Adipocyte (in vitro differentiated cells): ENCODE data around the gene MMP17.

Source experiments
- DNase-seq: peaks from one replicate; pipeline ENCODE4 v3.0.0-alpha.2; 2015; ENCODE audit warnings: low read depth
- H3K27me3 ChIP-seq: replicated peaks from 2 replicates; pipeline ENCODE4 v1.7.0; 2013; ENCODE audit warnings: mild to moderate bottlenecking, low read length, moderate library complexity; ENCODE audit not compliant: control insufficient read depth, insufficient read depth
- H3K36me3 ChIP-seq: 2 replicates; pipeline ENCODE4 v1.7.0; 2013; ENCODE audit warnings: low read length, mild to moderate bottlenecking, moderate library complexity; ENCODE audit not compliant: control insufficient read depth, insufficient read depth, severe bottlenecking
- H3K4me1 ChIP-seq: 2 replicates; pipeline ENCODE4 v1.7.0; 2013; ENCODE audit warnings: mild to moderate bottlenecking, low read length, moderate library complexity; ENCODE audit not compliant: control insufficient read depth, insufficient read depth
- H3K4me3 ChIP-seq: 2 replicates; pipeline ENCODE4 v1.7.0; 2013; ENCODE audit warnings: mild to moderate bottlenecking, low read length, moderate library complexity
- H3K9ac ChIP-seq: 2 replicates; pipeline ENCODE4 v1.7.0; 2013; ENCODE audit warnings: mild to moderate bottlenecking, low read length, moderate library complexity
- H3K9me3 ChIP-seq: 2 replicates; pipeline ENCODE4 v1.7.0; 2013; ENCODE audit warnings: mild to moderate bottlenecking, low read length, moderate library complexity; ENCODE audit not compliant: control insufficient read depth

The MMP17 gene

GRCh38 chr12:131818821-131819585 lies 9.2 kb upstream of the MMP17 start:
- peaks cover 22% of the 10 kb centered on the region for H3K4me1 ChIP-seq
- no peak overlapping the region for H3K4me3 ChIP-seq
- no peaks in the 10 kb centered on the region for H3K9me3 ChIP-seq
- H3K27me3 ChIP-seq: peaks cover 3% of the 10 kb centered on the region
- no peak for DNase-seq
- no peaks in the 10 kb centered on the region for H3K36me3 ChIP-seq
- no peak overlapping the region for H3K9ac ChIP-seq

- Histone ChIP-seq H3K9me3 (no peaks in the 10 kb centered on the region), H3K9ac (no peak overlapping the region), H3K4me3 (no peak overlapping the region), H3K27me3 (peaks cover 3% of the 10 kb centered on the region), H3K4me1 (peaks cover 19% of the 10 kb centered on the region), H3K36me3 (no peaks in the 10 kb centered on the region)
- DNase-seq: no peak
These were observed 3.7 kb upstream of the MMP17 start for GRCh38 chr12:131824450-131824849.

- Histone ChIP-seq H3K4me3 (peak overlapping the region; percentile 66), H3K36me3 (no peaks in the 10 kb centered on the region), H3K4me1 (peaks cover 25% of the 10 kb centered on the region), H3K9ac (peak overlapping the region; percentile 24), H3K9me3 (no peaks in the 10 kb centered on the region), H3K27me3 (peaks cover 3% of the 10 kb centered on the region)
- peak; percentile 83 for DNase-seq
These were observed 2.9 kb upstream of the MMP17 start for GRCh38 chr12:131825146-131825892.

- DNase-seq: no peak
- H3K27me3 ChIP-seq: peaks cover 3% of the 10 kb centered on the region
- no peak overlapping the region for H3K4me3 ChIP-seq
- H3K9ac ChIP-seq: no peak overlapping the region
- H3K4me1 ChIP-seq: peaks cover 28% of the 10 kb centered on the region
- H3K36me3 ChIP-seq: no peaks in the 10 kb centered on the region
- no peaks in the 10 kb centered on the region for H3K9me3 ChIP-seq
These were observed 1.9 kb upstream of the MMP17 start for GRCh38 chr12:131826097-131826928.

GRCh38 chr12:131828671-131829355 lies 620 bp downstream of the MMP17 start:
- H3K36me3 ChIP-seq: no peaks in the 10 kb centered on the region
- peaks cover 36% of the 10 kb centered on the region for H3K4me1 ChIP-seq
- H3K9me3 ChIP-seq: no peaks in the 10 kb centered on the region
- DNase-seq: peak; percentile 31
- H3K4me3 ChIP-seq: peak overlapping the region; percentile 95
- peak overlapping the region; percentile 84 for H3K9ac ChIP-seq
- H3K27me3 ChIP-seq: no peaks in the 10 kb centered on the region

- Histone ChIP-seq H3K9me3 (no peaks in the 10 kb centered on the region), H3K36me3 (no peaks in the 10 kb centered on the region), H3K27me3 (no peaks in the 10 kb centered on the region), H3K9ac (peak overlapping the region; percentile 84), H3K4me1 (peaks cover 36% of the 10 kb centered on the region), H3K4me3 (peak overlapping the region; percentile 95)
- DNase-seq: peak; percentile 45
These were observed 1.2 kb downstream of the MMP17 start for GRCh38 chr12:131829356-131829747.

- Histone ChIP-seq H3K4me1 (peaks cover 35% of the 10 kb centered on the region), H3K36me3 (no peaks in the 10 kb centered on the region), H3K4me3 (peak overlapping the region; percentile 95), H3K9me3 (no peaks in the 10 kb centered on the region), H3K9ac (peak overlapping the region; percentile 84), H3K27me3 (no peaks in the 10 kb centered on the region)
- peak; percentile 27 for DNase-seq
These were observed 1.7 kb downstream of the MMP17 start for GRCh38 chr12:131829791-131830334.

GRCh38 chr12:131830335-131830913 lies 2.2 kb downstream of the MMP17 start:
- Histone ChIP-seq H3K27me3 (no peaks in the 10 kb centered on the region), H3K4me3 (peak overlapping the region; percentile 95), H3K36me3 (no peaks in the 10 kb centered on the region)

GRCh38 chr12:131830914-131831571 lies 2.9 kb downstream of the MMP17 start:
- DNase-seq: peak; percentile 51
- Histone ChIP-seq H3K9ac (peak overlapping the region; percentile 91), H3K36me3 (no peaks in the 10 kb centered on the region), H3K27me3 (no peaks in the 10 kb centered on the region), H3K4me3 (peak overlapping the region; percentile 95), H3K9me3 (no peaks in the 10 kb centered on the region), H3K4me1 (peaks cover 24% of the 10 kb centered on the region)

More at GRCh38 chr12:131830335-131830913, 2.2 kb downstream of the MMP17 start:
- DNase-seq: peak; percentile 92
- peak overlapping the region; percentile 91 for H3K9ac ChIP-seq
- H3K9me3 ChIP-seq: no peaks in the 10 kb centered on the region
- peaks cover 29% of the 10 kb centered on the region for H3K4me1 ChIP-seq

- Histone ChIP-seq H3K4me3 (peak overlapping the region; percentile 95), H3K4me1 (peaks cover 24% of the 10 kb centered on the region), H3K9ac (peak overlapping the region; percentile 91), H3K9me3 (no peaks in the 10 kb centered on the region), H3K27me3 (no peaks in the 10 kb centered on the region), H3K36me3 (no peaks in the 10 kb centered on the region)
- DNase-seq: peak; percentile 74
These were observed 3.4 kb downstream of the MMP17 start for GRCh38 chr12:131831635-131832041.
